Measurements from ENCODE around the gene FAM177A1. TPM values are rescaled to one million over a fixed set of nuclear protein-coding genes. Genes with fewer than 3 reads are reported as not detected.

Gene FAM177A1
- total and polyA plus RNA-seq, 12 donors = 12.6 to 85.9 (median 44.7) TPM

DNA sequence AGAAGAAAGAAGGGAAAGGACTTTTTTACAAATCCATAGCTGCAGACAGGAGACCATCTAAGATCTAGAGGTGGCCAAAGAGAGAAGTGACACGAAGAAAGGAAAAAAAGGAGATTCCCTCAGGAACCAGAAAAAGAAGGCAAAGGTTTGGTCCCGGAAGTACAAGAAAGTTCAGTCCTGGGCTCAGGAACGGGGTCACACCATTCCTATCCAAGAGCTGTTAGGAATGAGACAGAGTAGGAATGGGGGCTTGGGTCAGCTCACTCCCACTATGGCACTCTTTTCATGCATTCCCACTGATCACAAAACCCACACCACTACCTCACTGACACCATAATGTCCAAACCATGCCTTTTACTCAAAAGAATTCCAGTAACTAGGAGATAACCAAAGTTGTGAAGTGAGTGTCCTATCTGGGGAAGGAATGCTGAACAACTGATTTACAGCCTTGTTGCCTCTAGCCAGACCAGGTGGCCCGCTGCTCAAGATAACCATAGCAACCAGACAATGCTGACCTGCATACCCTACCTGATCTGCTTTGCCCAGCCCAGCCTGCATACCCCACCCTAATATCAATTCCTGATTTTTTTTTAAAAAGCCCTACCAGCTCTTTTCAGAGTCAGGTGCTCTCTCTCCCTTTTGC, 67.4 kb downstream of the FAM177A1 start:
- Histone ChIP-seq H3K9me3 (replicated peaks in 1 of 3) (no peaks in the 10 kb centered on the region), H3K4me1 (replicated peaks in 1 of 2) (no peaks in the 10 kb centered on the region), H3K36me3 (replicated peaks in 1 of 2) (peaks cover 0 to 62% of the 10 kb centered on the region in 2 donors), H3K4me3 (no peak overlapping the region), H3K27me3 (no peaks in the 10 kb centered on the region), H3K27ac (no peak overlapping the region)
- TF ChIP-seq POLR2A (IDR thresholded peaks at IDR 0.05) = no peak
- TF ChIP-seq, protein P1, sequence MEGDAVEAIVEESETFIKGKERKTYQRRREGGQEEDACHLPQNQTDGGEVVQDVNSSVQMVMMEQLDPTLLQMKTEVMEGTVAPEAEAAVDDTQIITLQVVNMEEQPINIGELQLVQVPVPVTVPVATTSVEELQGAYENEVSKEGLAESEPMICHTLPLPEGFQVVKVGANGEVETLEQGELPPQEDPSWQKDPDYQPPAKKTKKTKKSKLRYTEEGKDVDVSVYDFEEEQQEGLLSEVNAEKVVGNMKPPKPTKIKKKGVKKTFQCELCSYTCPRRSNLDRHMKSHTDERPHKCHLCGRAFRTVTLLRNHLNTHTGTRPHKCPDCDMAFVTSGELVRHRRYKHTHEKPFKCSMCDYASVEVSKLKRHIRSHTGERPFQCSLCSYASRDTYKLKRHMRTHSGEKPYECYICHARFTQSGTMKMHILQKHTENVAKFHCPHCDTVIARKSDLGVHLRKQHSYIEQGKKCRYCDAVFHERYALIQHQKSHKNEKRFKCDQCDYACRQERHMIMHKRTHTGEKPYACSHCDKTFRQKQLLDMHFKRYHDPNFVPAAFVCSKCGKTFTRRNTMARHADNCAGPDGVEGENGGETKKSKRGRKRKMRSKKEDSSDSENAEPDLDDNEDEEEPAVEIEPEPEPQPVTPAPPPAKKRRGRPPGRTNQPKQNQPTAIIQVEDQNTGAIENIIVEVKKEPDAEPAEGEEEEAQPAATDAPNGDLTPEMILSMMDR (IDR thresholded peaks at IDR 0.05) = no peak
- intact Hi-C loops (cut with DNase I) = loop anchor here in 1 of 2 donors (10.0 kb wide), 1 partner anchor 129 kb away; the partner anchor contains the start of gene SRP54
- 90 to 97% (median 95%) methylated on average over 4 of the region's 4 CpGs for WGBS, 4 donors
- no peak for DNase-seq

DNA sequence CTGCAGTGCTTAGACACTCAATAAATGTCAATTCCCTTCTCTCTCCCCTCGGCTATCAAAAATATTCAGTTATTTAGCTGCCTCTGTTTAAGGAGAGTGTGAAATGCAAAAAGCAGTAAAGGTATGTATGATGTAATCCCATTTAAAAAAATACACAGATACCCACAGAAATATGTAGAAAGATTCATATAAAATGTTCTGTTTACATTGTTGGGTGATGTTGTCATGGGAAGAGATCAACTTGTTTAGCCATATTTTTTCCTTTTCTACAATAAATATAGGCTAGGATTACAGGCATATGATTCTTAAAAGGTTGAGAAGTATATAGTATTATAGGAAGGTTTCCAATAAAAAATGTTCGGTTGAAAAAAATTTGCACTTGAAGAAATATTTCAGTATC, 68.0 kb downstream of the FAM177A1 start:
- TF ChIP-seq, protein P1 (IDR thresholded peaks at IDR 0.05) = no peak
- no peak for TF ChIP-seq POLR2A (IDR thresholded peaks at IDR 0.05)
- Histone ChIP-seq H3K27ac (no peak overlapping the region), H3K36me3 (replicated peaks in 1 of 2) (peaks cover 0 to 57% of the 10 kb centered on the region in 2 donors), H3K9me3 (replicated peaks in 1 of 3) (no peaks in the 10 kb centered on the region), H3K4me3 (no peak overlapping the region), H3K4me1 (replicated peaks in 1 of 2) (no peaks in the 10 kb centered on the region), H3K27me3 (no peaks in the 10 kb centered on the region)
- intact Hi-C loops (cut with DNase I) = loop anchor here in 1 of 2 donors (10.0 kb wide), 1 partner anchor 129 kb away; the partner anchor contains the start of gene SRP54
- 73 to 99% (median 92%) methylated on average over 2 of the region's 2 CpGs for WGBS, 4 donors
- no peak for DNase-seq

DNA sequence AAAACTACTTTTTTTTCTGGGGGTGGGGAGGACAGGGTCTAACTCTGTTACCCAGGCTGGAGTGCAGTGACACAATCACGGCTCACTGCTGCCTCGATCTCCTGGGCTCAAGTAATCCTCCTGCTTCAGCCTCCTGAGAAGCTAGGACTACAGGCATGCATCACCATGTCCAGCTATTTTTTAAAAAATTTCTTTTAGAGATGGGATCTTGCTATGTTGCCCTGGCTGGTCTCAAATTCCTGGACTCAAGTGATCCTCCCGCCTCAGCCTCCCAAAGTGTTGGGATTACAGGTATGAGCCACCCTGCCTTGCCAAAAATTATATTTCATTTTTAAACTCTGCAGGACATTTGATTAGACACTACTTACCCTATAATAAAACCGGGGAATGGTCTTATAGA, 70.2 kb downstream of the FAM177A1 start:
- Histone ChIP-seq H3K36me3 (replicated peaks in 1 of 2) (peaks cover 0 to 40% of the 10 kb centered on the region in 2 donors), H3K27ac (no peak overlapping the region), H3K4me3 (no peak overlapping the region), H3K27me3 (no peaks in the 10 kb centered on the region), H3K9me3 (replicated peaks in 1 of 3) (no peaks in the 10 kb centered on the region), H3K4me1 (replicated peaks in 1 of 2) (no peaks in the 10 kb centered on the region)
- DNase-seq = no peak
- 92 to 98% (median 97%) methylated on average over 4 of the region's 4 CpGs for WGBS, 4 donors
- intact Hi-C loops (cut with DNase I) = loop anchor here in 1 of 2 donors (10.0 kb wide), 1 partner anchor 131 kb away; the partner anchor contains the start of gene SRP54
- no peak for TF ChIP-seq POLR2A (IDR thresholded peaks at IDR 0.05)
- TF ChIP-seq, protein P1 (IDR thresholded peaks at IDR 0.05) = no peak

DNA sequence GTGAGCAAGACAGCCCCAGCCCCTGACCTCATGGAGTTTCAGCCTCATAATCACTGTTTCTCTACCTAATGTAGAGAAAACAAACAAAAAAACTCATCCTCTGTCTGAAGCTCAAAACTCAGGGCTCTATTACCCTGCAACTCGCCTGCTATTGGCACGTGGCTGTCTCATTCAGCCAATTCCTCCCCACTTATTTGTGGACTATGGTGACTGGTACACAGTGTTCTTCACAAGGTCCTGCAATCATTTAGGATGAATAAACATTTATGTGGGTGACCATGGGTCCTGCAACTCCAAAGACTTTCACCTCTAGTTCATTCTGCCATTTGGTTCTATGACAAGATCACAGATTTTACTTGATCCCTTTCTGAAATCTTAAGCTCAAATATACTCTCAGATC, 71.0 kb downstream of the FAM177A1 start:
- intact Hi-C loops (cut with DNase I) = loop anchor here in 1 of 2 donors (10.0 kb wide), 1 partner anchor 132 kb away; the partner anchor contains the start of gene SRP54

More for the DNA sequence above, 71.0 kb downstream of the FAM177A1 start:
- no peaks in the 10 kb centered on the region for H3K4me1 ChIP-seq (replicated peaks in 1 of 2)
- H3K27me3 ChIP-seq = no peaks in the 10 kb centered on the region
- DNase-seq = no peak
- no peak overlapping the region for H3K4me3 ChIP-seq
- H3K9me3 ChIP-seq (replicated peaks in 1 of 3) = no peaks in the 10 kb centered on the region
- H3K27ac ChIP-seq = no peak overlapping the region
- peaks cover 0 to 34% of the 10 kb centered on the region in 2 donors for H3K36me3 ChIP-seq (replicated peaks in 1 of 2)
- WGBS, 4 donors = 97 to 100% (median 98%) methylated on average over 2 of the region's 2 CpGs
- no peak for TF ChIP-seq POLR2A (IDR thresholded peaks at IDR 0.05)
- TF ChIP-seq, protein P1 (IDR thresholded peaks at IDR 0.05) = no peak
